Stromal cell of bone marrow (primary cell): ENCODE results near the gene MCF2L2.
"Not testable (repeated sequence)": the region's sequence is repeated elsewhere in the genome, so short reads cannot be mapped to it uniquely, and the experiment has no call there.

Source experiments
- DNase-seq: peaks from one replicate; pipeline ENCODE4 v3.0.0-alpha.2; 2012; ENCODE audit warnings: low read depth

The MCF2L2 gene

DNA sequence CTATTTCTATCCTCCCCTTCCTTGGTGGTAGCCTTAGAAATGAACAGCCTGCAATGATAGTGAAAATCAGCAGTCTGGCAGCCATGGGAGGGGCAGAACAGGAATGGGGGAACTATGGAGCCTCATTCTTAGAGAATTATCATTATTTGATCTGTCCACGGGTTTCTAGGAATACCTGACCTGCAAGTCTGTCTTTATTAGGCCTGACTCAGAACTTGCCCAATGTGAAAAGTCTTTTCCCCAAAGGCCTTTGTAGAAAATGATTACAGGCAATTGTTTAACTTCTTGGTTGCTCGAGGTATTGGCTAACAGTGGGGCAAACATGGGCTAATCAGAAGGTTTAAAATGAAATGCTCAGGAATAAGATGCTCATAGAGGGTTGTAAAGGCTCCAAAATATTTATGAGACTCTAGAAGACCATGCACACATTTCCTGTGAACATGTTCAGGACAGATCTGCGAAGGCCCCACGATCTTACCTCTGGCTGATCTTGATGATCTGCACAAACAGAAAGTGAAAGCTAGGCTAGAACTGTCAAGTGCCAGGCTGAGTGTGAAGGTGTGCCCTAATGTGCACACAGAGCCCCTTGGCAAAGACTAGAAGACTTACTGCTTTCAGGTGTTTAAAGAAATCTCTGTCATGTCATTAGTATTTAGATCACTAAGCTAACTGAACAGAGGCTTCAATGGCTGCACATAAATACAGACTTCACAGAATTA, 226.3 kb downstream of the MCF2L2 start:
- DNase-seq, result no peak

- DNase-seq, result no peak
Observed at GRCh38 chr3:183198939-183199338, 229.5 kb downstream of the MCF2L2 start.

GRCh38 chr3:183197734-183198133, 230.7 kb downstream of the MCF2L2 start:
- no peak for DNase-seq

DNA sequence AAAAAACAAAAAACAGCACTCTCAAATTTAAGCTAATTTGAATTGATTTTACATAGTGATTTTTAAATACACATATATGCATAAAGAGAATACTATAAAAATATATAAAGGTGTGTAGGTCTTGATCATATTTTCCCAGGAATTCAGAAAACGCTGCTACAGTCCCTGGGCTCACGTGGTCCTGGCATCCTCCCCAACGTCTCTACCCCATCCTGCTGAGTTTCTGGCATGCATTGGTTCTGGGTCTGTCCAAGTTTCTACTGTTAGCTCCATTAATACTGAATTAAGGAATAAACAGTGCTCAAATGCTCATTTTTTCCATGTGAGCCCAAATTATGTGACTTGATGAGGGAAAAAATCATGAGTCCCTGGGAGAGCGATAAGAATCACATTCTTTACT, 233.2 kb downstream of the MCF2L2 start:
- no peak for DNase-seq

GRCh38 chr3:183193762-183194689, 234.4 kb downstream of the MCF2L2 start:
- no peak for DNase-seq

DNA sequence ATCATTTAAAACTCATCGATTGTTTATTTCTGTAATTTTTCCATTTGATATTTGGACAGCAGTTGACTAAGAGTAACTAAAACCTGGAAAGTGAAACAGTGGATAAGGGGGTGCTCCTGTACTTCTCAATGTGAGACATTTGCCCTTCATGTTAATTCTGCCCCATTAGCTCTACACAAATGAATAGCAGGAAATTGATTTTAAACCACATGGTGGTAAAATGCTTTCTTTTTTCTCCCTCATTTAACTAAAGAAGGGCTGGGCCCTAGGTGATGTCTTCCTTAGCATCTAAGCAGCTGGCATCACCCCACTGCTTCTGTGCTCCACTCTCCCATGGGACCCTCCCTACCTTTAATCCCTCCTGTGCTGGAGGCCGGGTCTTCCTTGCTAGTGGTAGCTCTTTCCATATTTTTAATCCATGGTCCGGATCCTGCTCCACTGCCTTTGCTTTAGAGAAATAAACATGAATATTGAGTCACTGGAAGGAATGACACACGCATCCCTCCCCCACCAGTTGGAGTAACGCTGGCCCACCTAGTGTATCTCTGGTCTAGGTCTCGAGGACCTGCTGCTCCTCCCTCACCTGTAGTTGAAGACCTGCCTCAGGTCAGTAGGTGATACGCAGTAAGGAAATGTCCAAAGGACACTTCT, 235.6 kb downstream of the MCF2L2 start:
- no peak for DNase-seq

- no peak for DNase-seq
Observed at GRCh38 chr3:183189641-183190040, 238.8 kb downstream of the MCF2L2 start.

- DNase-seq, result no peak
Observed at GRCh38 chr3:183188895-183189462, 239.4 kb downstream of the MCF2L2 start.

DNA sequence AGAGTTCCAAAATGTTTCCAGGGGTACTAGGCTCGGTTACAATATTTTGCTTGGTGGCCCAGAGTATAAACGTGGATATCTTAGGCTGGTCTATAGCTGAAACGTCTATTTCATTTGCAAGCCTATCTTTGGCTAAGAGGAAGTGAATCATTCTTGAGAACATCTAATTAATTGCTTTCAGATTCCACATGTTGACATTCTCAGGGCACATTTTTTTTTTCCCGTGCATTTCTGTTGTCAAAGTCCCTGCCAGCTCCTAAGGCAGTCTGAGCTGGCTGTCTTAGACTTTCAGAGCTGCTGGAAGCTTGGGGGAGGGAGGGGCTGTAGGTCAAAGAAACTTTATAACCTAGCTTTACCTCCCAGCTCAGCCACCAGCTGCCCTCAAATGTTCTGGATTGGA, 242.7 kb downstream of the MCF2L2 start:
- DNase-seq, result peak; percentile 40

GRCh38 chr3:183182732-183183610, 245.4 kb downstream of the MCF2L2 start:
- DNase-seq, result no peak

DNA sequence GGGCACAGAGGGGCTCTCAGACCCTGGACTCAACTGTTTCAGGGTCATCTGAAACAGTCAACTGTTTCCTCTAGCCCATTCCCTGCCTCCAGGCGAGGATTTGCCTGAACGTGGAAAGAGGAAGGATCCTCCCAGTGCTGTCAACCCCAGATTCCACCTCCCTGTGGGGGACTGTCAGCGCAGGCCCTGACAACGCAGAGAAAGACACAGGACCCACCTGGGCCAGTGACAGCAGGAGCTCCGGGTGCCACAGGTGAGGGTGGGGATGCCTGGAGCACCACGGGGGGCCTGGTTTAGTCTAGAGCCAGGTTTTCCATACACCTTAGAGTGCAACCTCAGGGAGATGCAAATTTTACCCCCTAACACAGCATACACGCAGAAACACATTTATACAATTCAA, 246.3 kb downstream of the MCF2L2 start:
- DNase-seq, result no peak

- DNase-seq, result no peak
Observed at GRCh38 chr3:183181606-183182005, 246.8 kb downstream of the MCF2L2 start.

GRCh38 chr3:183180784-183181295, 247.6 kb downstream of the MCF2L2 start:
- no peak for DNase-seq

GRCh38 chr3:183180110-183180783, 248.2 kb downstream of the MCF2L2 start:
- no peak for DNase-seq

DNA sequence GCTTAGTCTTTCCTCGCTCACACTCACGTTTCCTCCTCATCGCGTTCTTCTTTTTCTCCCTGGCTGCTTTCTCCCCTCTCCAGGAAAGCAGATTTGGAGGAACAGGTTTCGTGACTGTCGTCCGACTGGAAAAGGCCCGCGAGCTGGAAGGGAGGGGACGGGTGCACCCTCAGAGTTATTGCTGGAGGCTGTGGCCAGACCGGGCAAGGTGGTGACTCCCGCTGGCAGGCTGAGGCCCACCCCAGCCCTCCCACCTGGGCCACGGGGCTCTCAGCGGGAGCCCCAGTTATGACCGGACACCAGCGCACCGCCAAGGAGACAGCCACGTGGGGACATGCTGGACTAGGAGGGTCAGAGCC, 248.9 kb downstream of the MCF2L2 start:
- DNase-seq, result not testable (repeated sequence)

DNA sequence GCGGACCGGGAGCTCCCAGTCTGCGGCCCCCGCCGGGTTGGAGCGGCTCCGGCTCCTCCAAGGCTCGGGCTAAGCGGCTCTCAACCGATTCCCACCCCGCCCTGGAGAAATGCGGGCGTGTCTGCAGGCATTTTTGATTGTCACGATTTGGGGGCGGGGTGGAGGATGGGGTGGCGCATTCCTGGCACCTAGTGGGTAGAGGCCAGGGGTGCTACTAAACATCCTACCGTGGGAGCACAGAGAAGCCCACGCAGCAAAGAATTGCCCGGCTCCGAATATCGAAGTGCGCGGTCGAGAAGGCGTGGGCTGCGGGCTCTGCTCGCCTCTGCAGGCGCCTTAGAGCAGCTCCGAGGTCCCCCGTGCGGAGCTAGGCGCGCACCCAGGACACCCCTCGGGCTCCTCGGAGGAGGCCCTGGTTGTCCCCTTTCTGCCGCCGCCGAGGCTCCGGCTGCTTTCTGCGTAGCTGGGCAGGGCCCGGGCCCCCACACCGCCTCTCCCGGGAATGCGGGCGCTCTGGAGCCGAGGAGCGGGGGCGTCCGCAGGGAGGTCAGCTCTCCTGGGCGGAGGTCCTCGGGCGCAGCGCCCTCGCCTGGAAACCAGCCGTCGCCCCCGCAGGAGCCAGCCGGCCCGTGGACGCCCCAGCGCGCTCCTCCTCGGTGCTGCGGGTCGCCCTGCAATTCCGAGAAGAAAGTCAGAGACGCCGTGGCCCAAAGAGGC, 249.4 kb downstream of the MCF2L2 start:
- no peak for DNase-seq

- no peak for DNase-seq
Observed at GRCh38 chr3:183178512-183178832, 249.9 kb downstream of the MCF2L2 start.

DNA sequence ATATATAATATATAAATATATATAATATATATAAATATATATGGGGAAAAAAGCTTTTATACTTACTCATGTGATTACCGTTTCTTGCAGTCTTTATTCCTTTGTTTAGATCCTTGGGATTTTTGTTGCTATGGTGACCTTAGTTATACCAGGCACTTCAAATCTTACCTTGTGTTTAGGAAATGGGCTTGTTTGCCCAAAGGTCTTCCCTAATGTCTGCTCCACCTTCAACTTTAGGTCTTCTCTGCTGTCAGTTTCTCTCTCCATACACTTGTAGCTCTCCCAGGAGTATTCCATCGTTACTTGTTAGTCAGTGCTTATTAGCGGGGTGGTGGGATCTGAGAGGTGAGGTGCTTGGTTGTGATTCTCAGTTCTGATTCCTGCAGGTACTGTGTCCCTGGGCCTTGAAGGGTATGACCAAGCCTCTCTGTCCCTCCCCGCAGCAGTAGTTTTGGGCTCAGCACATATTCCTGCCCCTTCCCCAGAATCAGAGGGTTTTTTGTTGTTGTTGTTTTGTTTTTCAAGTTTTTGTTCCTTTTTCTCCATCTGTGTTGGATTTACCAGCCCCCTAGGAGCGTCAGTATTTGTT, 256.3 kb downstream of the MCF2L2 start:
- no peak for DNase-seq

- not testable (repeated sequence) for DNase-seq
Observed at GRCh38 chr3:183167975-183168374, 260.4 kb downstream of the MCF2L2 start.

DNA sequence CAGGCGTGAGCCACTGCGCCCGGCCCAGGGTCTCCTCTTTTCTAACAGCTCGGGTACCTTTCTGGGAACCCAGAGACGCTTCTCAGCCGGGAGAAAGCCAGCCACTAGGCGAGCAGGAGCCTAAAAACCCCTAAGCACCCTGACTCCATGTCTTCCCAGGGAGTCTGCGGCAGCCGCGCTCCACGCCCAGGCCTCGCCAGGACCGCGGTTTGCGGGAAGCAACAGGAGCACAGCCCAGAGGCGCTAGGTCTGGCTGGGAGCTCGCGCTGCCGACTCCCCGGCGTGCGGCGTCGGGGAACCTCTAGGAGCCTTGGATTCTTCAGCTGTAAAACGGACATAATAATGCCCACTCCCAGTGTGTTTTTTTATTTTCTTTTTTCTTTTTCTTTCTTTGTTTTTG, 264.9 kb downstream of the MCF2L2 start:
- DNase-seq, result no peak
